Neural crest cell (in vitro differentiated cells): Measurements from ENCODE around the gene SFMBT1. TPM values are rescaled to one million over a fixed set of nuclear protein-coding genes. Genes with fewer than 3 reads are reported as not detected.

Experiments
- DNase-seq: peaks from one replicate; pipeline ENCODE4 v3.0.0; 2021; ENCODE audit warnings: low read depth, mixed read lengths, low spot score
- H3K27ac Mint-ChIP-seq: one replicate; pipeline ENCODE4 v1.8.0; 2021; ENCODE audit warnings: mild to moderate bottlenecking, mixed read lengths; ENCODE audit not compliant: unreplicated experiment
- H3K27me3 Mint-ChIP-seq: 2 replicates; pipeline ENCODE4 v1.8.0; 2021; ENCODE audit warnings: low read depth, mild to moderate bottlenecking, mixed read lengths
- H3K36me3 Mint-ChIP-seq: 2 replicates; pipeline ENCODE4 v1.8.0; 2021; ENCODE audit warnings: low read depth, mild to moderate bottlenecking, mixed read lengths
- H3K4me1 Mint-ChIP-seq: 2 replicates; pipeline ENCODE4 v1.8.0; 2021; ENCODE audit warnings: mixed read lengths
- H3K4me3 Mint-ChIP-seq: one replicate; pipeline ENCODE4 v1.8.0; 2021; ENCODE audit warnings: mild to moderate bottlenecking, mixed read lengths
- H3K9me3 Mint-ChIP-seq: 2 replicates; pipeline ENCODE4 v1.8.0; 2021; ENCODE audit warnings: mixed read lengths
- total RNA-seq: library from RNA; stranded (reverse); gene quantifications from 2 replicates; pipeline ENCODE4 v1.2.1, GENCODE V29; 2021
- TF ChIP-seq, protein P1 (sequence below): fragments of 200-600 bp; sonication (generic); conservative IDR thresholded peaks from 2 replicates; pipeline ENCODE4 v1.5.0; 2021; ENCODE audit warnings: antibody characterized with exemption, mild to moderate bottlenecking

Gene SFMBT1
- total RNA-seq, 1 donor from 2014 or later: 19.8 TPM

DNA sequence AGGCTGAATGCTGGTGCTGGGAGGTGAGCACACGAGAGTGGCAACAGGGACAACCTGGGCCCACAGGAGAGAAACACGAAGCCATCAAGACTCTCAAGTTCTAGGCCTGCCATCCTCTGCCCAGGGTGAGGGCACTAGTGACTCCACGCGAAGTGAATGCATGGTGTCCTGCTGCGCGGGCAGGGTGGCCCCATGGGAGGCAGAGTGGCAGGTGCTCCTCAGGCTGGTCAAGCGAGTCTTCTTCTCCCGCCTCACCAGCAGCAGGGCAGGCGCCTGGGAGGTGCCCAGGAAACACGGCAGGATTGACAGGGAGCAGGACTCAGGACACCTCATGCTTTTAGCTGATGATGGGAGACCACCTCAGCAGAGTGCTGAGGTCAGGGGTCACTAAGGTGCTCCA is 175.4 kb downstream of the SFMBT1 start:
- no peaks in the 10 kb centered on the region for H3K4me1 Mint-ChIP-seq
- peaks cover 9% of the 10 kb centered on the region for H3K36me3 Mint-ChIP-seq
- H3K4me3 Mint-ChIP-seq: no peak overlapping the region
- TF ChIP-seq, protein P1, sequence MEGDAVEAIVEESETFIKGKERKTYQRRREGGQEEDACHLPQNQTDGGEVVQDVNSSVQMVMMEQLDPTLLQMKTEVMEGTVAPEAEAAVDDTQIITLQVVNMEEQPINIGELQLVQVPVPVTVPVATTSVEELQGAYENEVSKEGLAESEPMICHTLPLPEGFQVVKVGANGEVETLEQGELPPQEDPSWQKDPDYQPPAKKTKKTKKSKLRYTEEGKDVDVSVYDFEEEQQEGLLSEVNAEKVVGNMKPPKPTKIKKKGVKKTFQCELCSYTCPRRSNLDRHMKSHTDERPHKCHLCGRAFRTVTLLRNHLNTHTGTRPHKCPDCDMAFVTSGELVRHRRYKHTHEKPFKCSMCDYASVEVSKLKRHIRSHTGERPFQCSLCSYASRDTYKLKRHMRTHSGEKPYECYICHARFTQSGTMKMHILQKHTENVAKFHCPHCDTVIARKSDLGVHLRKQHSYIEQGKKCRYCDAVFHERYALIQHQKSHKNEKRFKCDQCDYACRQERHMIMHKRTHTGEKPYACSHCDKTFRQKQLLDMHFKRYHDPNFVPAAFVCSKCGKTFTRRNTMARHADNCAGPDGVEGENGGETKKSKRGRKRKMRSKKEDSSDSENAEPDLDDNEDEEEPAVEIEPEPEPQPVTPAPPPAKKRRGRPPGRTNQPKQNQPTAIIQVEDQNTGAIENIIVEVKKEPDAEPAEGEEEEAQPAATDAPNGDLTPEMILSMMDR: no peak
- H3K9me3 Mint-ChIP-seq: no peaks in the 10 kb centered on the region
- H3K27me3 Mint-ChIP-seq: no peaks in the 10 kb centered on the region
- DNase-seq: no peak
- peak overlapping the region; percentile 53 for H3K27ac Mint-ChIP-seq

DNA sequence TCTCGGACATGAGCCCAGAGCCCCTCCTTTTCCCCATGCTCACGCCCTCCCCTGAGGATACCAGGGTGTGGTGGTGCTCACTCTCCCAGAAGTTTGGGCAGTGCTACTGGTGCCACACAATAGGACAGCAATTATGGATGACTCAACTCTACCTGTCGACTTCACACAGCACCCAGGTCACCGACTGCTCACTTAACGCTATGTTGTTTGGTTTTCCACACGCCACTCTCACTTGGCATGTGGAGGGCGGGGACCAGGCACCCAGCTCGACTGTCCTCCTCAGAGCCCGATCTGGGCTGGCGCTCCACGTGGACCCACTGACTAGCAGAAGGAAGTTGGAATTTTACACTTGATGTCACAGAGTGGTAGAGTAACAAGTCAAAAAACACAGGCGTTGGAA is 179.4 kb downstream of the SFMBT1 start:
- H3K36me3 Mint-ChIP-seq: peaks cover 25% of the 10 kb centered on the region
- no peaks in the 10 kb centered on the region for H3K27me3 Mint-ChIP-seq
- no peak overlapping the region for H3K4me3 Mint-ChIP-seq
- H3K9me3 Mint-ChIP-seq: peaks cover 14% of the 10 kb centered on the region
- no peak for DNase-seq
- H3K27ac Mint-ChIP-seq: no peak overlapping the region
- TF ChIP-seq, protein P1: no peak
- H3K4me1 Mint-ChIP-seq: no peaks in the 10 kb centered on the region

DNA sequence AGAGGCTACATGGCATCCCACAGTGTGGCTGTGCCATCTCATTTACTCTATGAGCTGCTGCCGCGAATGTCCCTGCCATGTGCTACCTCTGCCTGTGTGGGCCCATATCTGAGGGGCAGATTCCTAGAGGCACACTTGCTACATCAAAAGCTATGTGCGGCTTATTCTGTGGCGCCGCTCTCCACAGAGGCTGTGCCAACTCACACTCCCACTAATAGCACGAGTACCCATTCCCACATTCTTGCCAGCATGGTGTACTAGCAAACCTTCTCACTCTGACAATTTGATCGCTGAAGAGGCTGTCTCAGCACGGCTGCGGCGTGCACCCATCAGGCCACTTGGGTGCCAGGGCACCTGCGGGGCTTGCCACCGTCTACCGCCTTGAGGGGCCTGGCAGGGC is 179.9 kb downstream of the SFMBT1 start:
- DNase-seq: no peak
- H3K4me1 Mint-ChIP-seq: no peaks in the 10 kb centered on the region
- no peaks in the 10 kb centered on the region for H3K27me3 Mint-ChIP-seq
- TF ChIP-seq, protein P1: no peak
- H3K4me3 Mint-ChIP-seq: no peak overlapping the region
- peaks cover 14% of the 10 kb centered on the region for H3K9me3 Mint-ChIP-seq
- peak overlapping the region; percentile 44 for H3K27ac Mint-ChIP-seq
- peaks cover 25% of the 10 kb centered on the region for H3K36me3 Mint-ChIP-seq

DNA sequence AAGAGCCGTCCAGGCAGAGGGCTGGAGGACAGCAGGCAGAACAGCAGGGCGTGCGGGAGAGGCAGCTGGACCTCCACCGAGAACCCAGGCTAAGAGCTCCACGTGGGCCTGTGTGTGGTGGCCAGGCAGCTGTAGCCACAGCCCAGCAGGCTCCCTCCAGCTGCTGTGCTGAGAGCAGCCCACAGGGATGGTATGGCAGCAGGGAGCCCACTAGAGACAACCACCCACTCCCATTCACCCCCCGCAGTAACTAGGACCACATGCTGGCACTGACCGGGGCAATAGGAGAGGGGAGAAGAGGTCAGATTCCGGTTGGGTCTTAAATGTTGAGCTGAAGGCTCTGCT is 185.5 kb downstream of the SFMBT1 start:
- Mint-ChIP-seq H3K27ac (peak overlapping the region; percentile 81), H3K36me3 (peaks cover 15% of the 10 kb centered on the region), H3K27me3 (no peaks in the 10 kb centered on the region), H3K4me3 (no peak overlapping the region), H3K9me3 (peaks cover 14% of the 10 kb centered on the region), H3K4me1 (no peaks in the 10 kb centered on the region)
- TF ChIP-seq, protein P1: no peak
- no peak for DNase-seq

DNA sequence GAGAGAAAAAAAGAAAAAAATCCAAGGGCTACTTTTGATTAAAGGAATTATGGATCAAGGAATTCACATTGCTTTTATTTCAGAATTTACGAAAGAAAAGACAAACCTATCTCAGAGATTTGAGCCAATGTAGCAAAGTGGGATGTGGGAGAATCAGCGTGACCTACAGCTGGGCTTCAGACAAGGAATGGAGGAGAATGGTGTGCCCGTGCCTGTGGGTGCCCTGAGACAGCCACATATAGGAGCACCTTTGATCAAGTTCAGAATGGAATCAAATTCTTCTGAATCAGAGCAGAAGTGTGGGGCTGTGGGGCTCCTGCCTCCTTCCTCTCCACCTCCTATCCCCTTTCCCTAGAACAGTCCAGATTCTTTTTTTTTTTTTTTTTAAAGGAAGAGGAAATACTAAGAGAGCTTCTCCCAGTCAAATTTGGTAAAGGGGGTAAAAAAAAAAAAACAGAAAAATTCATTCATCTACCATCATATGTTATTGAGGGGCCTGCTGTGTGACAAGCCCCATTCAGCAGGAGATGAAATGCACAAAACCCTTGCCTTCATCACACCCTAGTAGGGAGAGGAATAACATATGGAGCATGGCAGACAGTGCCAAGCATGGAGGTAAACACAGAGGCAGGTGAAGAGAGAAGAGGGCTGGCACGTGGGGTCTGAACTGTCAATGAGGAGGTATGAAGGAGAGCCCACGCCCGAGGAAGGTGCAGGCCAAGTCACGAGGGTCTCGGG is 186.0 kb downstream of the SFMBT1 start:
- Mint-ChIP-seq H3K4me3 (no peak overlapping the region), H3K4me1 (no peaks in the 10 kb centered on the region), H3K27me3 (no peaks in the 10 kb centered on the region), H3K27ac (no peak overlapping the region), H3K9me3 (peaks cover 11% of the 10 kb centered on the region), H3K36me3 (peaks cover 13% of the 10 kb centered on the region)
- DNase-seq: no peak
- TF ChIP-seq, protein P1: no peak
